ENCODE results near the gene CLDN16.

CLDN16 gene

DNA sequence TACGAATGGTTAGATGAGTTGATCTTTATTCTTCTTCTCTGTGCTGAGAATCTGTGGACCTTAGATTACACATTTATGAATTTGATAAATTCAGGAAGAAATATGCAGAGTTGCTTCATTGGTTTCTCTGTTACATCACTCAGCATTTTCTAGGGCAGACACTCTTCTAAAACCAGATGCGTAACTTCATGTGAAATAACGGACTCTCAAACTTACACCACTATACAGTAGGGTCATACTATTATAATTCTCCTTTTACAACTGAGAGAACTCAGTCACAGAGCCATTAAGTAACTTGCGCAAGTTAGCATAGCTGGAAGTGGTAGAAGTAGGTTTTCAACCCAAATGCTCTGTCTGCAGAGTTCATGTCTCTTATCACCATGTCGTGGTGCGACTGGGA, 56.0 kb downstream of the CLDN16 start:
- no peak for DNase-seq

DNA sequence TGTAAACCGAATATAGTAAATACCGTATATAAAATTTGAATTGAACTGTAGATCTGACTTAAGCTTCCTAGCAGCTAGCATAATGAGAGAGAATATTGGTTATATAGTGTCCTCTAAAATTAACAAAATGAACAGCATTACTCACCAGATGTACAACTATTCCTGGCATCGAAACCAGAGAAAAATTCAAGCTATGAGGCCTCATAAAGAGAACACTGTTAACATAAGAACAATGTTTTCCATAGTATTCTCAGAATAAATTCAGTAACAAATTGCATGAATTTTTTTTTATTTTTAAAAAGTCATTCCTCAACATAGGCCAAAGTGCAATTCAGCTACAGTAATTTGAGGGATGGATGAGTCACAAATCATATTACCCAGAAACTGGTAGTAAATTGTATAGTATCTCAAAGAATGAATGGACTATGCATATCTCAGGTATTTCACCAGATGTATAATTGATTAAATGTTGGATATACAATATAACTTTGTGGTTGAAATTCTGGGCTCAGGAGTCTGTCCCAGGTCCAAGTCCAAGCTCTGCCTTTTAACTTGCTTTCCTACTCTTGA, 56.7 kb downstream of the CLDN16 start:
- no peak for DNase-seq

DNA sequence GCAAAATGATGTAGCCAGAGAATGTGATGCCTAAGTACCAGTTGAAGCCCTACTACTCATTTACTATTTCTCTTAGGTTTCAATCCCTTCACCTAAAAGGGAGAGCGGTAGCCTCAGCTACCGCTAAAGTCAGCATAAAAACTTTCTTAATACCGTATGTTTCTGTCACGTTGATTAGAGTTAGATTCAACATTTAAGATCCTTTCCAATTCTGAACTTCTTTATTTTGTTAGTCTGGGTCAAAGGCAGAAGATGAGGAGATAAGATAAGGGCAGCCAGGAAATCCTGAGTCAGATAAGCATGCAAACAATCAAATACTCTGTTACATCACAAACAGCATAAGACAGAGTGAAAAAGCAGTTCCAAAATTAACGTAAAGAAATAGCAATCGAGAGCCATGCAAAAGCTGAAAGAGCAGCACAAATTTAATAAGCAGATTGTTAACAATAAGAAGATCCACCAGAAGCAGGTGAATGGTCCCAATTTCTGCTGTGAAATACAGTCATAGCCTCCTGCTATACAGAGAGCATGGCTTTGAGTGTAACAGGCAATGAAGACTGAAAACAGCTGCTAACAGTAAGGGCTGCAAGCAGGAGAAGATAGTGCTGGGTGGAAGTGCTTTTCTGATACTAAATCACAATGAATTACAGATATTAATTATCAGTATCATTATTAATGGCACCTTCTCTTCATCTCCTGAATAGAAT, 58.8 kb downstream of the CLDN16 start:
- no peak for DNase-seq

DNA sequence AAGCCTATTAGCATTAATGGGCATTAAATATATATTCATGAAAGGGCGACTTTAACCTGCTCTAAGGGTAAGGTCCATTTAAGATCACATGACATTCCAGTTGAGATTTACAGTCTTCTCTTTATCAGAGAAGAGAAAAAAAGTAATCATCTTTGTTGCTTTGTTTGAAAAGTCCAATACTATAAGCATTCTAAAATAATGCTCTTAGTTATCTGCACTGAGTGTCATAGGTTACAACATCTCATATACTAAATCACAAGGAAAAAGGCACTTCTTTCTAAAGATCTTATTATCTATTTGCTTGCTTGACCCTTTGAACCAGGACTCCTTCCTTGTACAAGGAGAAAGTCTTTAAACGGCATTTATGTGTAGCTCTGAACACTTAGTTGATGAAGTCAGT, 60.3 kb downstream of the CLDN16 start:
- no peak for DNase-seq

DNA sequence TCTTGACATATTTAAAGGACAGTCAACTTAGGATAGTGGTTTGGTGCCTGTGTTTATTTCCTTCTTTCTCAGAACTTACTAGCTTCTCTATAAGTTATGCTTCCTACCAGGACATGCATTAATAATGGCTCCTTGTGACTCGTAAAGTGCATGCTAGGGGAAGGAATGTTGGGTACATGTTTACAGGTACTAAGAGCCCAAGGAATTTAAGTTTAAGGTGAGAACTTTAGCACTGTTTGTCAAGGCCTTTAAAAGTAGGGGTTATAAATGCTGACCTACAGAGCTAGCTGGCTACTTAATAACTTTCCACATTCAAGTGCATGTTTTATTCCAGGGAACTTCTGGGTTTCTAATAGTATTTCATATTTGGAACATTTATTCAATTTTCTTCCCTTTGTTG, 61.8 kb downstream of the CLDN16 start, which contains the start of gene TMEM207:
Gene TMEM207 (minus strand): TSS at position 101 of the 400 bp plus-strand sequence. CDS start 92 bp downstream, at position 9.
- no peak for DNase-seq

DNA sequence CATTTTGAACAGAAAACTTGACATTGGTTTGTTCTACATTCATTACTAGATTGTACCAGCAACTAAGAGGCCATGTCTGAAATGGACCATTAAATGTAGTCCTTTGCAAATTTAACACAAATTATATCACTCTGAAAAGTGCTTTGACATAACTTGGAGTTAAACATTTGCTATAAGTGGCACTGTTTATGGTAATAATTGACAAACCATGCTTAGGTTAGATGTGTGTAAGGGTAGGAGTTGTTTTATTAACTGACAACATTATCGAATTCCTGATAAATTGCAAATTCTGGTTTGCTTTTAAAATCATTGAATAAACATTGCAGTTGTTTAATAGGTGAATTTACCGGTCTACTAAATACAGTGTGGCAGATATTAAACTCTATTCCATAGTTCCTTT, 67.9 kb downstream of the CLDN16 start:
- no peak for DNase-seq

DNA sequence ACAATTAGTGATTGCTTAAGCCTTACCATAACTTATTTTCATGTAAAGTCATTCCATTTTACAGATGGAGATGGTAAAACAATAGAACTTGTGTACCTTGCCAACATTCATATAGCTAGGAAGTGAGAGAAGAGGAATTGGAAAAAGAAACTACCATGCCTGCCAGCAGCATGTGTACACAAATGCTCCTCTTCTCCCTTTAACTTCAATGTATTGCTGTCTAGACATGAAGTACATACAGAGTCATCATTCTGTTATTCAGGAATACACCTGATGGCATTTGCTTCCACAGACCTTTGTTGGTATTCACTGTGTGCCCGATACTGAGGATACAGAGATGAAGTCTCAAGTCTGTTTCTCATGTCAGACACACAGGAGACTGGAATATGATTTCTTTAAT, 68.8 kb downstream of the CLDN16 start:
- DNase-seq, result no peak

DNA sequence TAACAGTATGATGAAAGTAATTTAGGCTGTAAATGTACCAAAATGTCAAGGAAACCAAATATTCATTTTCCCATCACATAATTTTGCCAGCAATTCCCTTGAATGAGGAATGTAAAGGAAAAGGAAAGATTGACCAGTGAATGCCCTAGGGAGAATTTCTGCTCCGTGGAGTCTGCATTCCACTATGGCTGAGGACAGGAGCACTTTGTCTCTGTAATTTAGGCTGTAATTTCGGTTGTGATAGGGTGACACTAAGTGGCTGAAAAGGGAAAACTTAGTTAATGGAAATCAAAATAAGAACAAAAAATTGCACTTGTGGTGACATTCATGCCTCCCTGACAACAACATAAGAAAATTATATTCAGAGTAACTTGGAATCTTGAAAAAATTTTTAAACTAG, 70.1 kb downstream of the CLDN16 start:
- DNase-seq, result no peak

Measured in Kasumi-1 (cell line).